ENCODE data around the gene NPAS3. TPM values are rescaled to one million over a fixed set of nuclear protein-coding genes. Genes with fewer than 3 reads are reported as not detected.

NPAS3 gene
- total RNA-seq, 4 donors from 2014 or later = 4.0 to 12.2 (median 5.6) TPM

- H3K27me3 ChIP-seq = no peaks in the 10 kb centered on the region
- intact Hi-C loops (cut with DNase I) = no loop called here
- no peaks in the 10 kb centered on the region for H3K9me3 ChIP-seq
- H3K4me1 ChIP-seq = no peaks in the 10 kb centered on the region
- no peak overlapping the region for H3K27ac ChIP-seq
- no peak for DNase-seq
- H3K36me3 ChIP-seq = no peaks in the 10 kb centered on the region
- H3K4me3 ChIP-seq (replicated peaks in 1 of 3) = no peak overlapping the region
- TF ChIP-seq POLR2A (IDR thresholded peaks at IDR 0.05) = no peak
- TF ChIP-seq, protein P1, sequence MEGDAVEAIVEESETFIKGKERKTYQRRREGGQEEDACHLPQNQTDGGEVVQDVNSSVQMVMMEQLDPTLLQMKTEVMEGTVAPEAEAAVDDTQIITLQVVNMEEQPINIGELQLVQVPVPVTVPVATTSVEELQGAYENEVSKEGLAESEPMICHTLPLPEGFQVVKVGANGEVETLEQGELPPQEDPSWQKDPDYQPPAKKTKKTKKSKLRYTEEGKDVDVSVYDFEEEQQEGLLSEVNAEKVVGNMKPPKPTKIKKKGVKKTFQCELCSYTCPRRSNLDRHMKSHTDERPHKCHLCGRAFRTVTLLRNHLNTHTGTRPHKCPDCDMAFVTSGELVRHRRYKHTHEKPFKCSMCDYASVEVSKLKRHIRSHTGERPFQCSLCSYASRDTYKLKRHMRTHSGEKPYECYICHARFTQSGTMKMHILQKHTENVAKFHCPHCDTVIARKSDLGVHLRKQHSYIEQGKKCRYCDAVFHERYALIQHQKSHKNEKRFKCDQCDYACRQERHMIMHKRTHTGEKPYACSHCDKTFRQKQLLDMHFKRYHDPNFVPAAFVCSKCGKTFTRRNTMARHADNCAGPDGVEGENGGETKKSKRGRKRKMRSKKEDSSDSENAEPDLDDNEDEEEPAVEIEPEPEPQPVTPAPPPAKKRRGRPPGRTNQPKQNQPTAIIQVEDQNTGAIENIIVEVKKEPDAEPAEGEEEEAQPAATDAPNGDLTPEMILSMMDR (IDR thresholded peaks at IDR 0.05) = no peak
- WGBS, 2 donors = 94 to 97% methylated on average over 1 of the region's 1 CpG
Measured at GRCh38 chr14:33631021-33631420, 692.3 kb downstream of the NPAS3 start.

DNA sequence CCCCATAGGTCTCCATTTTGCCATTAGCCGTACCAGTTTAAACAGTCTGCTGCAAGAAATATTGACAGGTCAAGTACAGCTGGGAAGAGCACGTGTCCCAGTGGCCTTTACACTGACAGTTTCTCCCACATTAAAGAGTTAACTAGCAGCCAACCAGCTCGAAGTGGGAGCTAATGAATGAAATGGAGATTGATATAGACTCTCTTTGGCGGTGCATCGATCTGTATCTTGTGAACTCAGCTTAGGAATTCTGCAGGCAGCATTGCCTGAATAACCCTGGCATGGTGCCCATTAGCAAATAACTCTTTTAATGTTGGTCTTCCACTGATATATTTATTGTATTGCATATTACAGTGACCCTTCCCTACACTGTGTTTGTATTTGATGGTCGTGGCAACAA is 692.8 kb downstream of the NPAS3 start:
- Histone ChIP-seq H3K27me3 (no peaks in the 10 kb centered on the region), H3K36me3 (no peaks in the 10 kb centered on the region), H3K27ac (no peak overlapping the region), H3K9me3 (no peaks in the 10 kb centered on the region), H3K4me1 (no peaks in the 10 kb centered on the region), H3K4me3 (replicated peaks in 1 of 3) (no peak overlapping the region)
- intact Hi-C loops (cut with DNase I) = no loop called here
- 63 to 71% methylated on average over 6 of the region's 6 CpGs for WGBS, 2 donors
- TF ChIP-seq, protein P1 (IDR thresholded peaks at IDR 0.05) = no peak
- no peak for TF ChIP-seq POLR2A (IDR thresholded peaks at IDR 0.05)
- no peak for DNase-seq

GRCh38 chr14:33634631-33635030 is 696.0 kb downstream of the NPAS3 start:
- intact Hi-C loops (cut with DNase I) = no loop called here
- no peak for DNase-seq
- no peaks in the 10 kb centered on the region for H3K27me3 ChIP-seq
- no peak for TF ChIP-seq POLR2A (IDR thresholded peaks at IDR 0.05)
- TF ChIP-seq, protein P1 (IDR thresholded peaks at IDR 0.05) = no peak
- H3K4me1 ChIP-seq = no peaks in the 10 kb centered on the region
- H3K36me3 ChIP-seq = no peaks in the 10 kb centered on the region
- H3K27ac ChIP-seq = no peak overlapping the region
- no peaks in the 10 kb centered on the region for H3K9me3 ChIP-seq
- H3K4me3 ChIP-seq (replicated peaks in 1 of 3) = no peak overlapping the region
- WGBS, 2 donors = 92 to 95% methylated on average over 3 of the region's 3 CpGs

DNA sequence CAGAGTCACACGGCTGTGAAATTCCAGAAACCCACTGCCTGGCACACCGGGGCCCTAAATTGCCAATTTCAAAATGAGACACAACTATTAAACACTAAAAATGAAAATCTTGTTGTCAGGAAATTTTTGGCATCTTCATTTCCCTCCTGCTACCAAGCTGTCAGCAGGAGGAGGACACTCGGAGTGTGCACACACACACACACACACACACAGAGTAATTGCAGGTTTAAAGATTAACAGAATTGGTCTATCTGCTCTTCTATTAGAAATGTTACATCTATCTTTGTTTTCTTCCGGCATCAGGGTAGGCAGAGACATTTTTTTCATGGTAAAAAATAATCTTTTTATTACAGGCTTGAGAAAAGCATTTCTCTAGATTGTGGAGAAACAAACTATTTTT is 698.0 kb downstream of the NPAS3 start:
- H3K36me3 ChIP-seq = no peaks in the 10 kb centered on the region
- intact Hi-C loops (cut with DNase I) = no loop called here
- TF ChIP-seq POLR2A (IDR thresholded peaks at IDR 0.05) = no peak
- TF ChIP-seq, protein P1 (IDR thresholded peaks at IDR 0.05) = no peak
- no peaks in the 10 kb centered on the region for H3K27me3 ChIP-seq
- WGBS, 2 donors = 83 to 92% methylated on average over 4 of the region's 4 CpGs
- H3K9me3 ChIP-seq = no peaks in the 10 kb centered on the region
- DNase-seq = no peak
- no peak overlapping the region for H3K27ac ChIP-seq
- H3K4me3 ChIP-seq (replicated peaks in 1 of 3) = no peak overlapping the region
- H3K4me1 ChIP-seq = no peaks in the 10 kb centered on the region

DNA sequence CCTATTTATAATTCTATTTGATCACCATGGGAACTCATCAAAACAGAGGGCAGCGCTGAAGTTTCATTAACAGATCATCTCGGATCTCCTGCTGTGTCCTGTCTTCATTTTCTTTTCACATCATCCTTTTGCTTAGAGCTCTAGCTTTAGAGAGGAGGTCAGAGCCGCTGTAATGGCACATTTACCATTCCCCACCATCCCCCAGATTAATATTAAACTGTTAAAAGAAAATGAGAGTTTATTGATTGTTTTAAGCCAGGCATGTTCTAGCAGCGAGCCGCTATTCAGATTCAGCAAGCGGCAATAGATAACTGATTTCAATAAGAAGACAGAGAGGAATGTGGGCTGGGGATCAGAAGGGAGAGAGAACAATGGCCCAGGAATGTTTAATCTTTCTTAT is 703.4 kb downstream of the NPAS3 start:
- no peak overlapping the region for H3K27ac ChIP-seq
- no peak overlapping the region for H3K4me3 ChIP-seq (replicated peaks in 1 of 3)
- intact Hi-C loops (cut with DNase I) = no loop called here
- H3K27me3 ChIP-seq = no peaks in the 10 kb centered on the region
- H3K9me3 ChIP-seq = no peaks in the 10 kb centered on the region
- H3K4me1 ChIP-seq = no peaks in the 10 kb centered on the region
- 64 to 73% methylated on average over 6 of the region's 6 CpGs for WGBS, 2 donors
- H3K36me3 ChIP-seq = no peaks in the 10 kb centered on the region
- TF ChIP-seq POLR2A (IDR thresholded peaks at IDR 0.05) = no peak
- TF ChIP-seq, protein P1 (IDR thresholded peaks at IDR 0.05) = no peak
- no peak for DNase-seq
